ENCODE measurements around the gene DNAH17. TPM values are rescaled to one million over a fixed set of nuclear protein-coding genes. Genes with fewer than 3 reads are reported as not detected.

Gene DNAH17
- total and polyA plus RNA-seq, 2 experiments from 2014 or later = 0.64 TPM; not detected in 1

DNA sequence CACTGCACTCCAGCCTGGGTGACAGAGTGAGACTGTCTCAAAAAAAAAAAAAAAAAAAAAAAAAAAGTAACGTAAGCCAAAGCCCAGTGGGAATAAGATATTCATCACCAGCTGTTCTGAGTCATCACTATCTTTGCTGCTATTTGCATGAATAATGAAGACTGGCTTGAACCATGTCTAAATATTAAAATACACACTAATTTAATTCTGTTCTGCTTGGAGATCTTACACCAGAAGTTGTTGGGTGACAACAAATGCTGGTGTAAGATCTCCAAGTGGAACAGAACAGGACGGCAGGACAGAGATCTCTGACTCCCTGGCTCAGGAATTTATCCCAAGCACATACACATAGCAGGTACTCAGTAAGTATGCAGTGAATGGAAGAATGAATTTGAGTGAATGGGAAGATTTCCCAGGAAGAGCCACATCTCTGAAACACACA is 19.6 kb downstream of the DNAH17 start:
- no peak overlapping the region for H3K9ac ChIP-seq
- peak overlapping the region; percentile 18 for H3K4me2 ChIP-seq (ENCODE audit: unreplicated experiment)
- H3K27me3 ChIP-seq (replicated peaks; ENCODE audit: insufficient read depth) = peaks cover 3% of the 10 kb centered on the region
- DNase-seq = peak; percentile 92
- no peaks in the 10 kb centered on the region for H3K79me2 ChIP-seq (ENCODE audit: insufficient read depth)
- H3K27ac ChIP-seq = 0 out of 2 replicates have a peak overlapping the region, but pooled peaks have one; percentile 24
- in situ Hi-C loops (cut with MboI) = no loop called here
- peaks cover 10% of the 10 kb centered on the region for H3K4me1 ChIP-seq (ENCODE audit: insufficient read depth)
- no peak overlapping the region for H3K4me3 ChIP-seq
- 0% methylated on average over 2 of the region's 2 CpGs for WGBS, 2 experiments (ENCODE audit: low coverage in 1 of 2, low lambda C conversion rate in 2 of 2, missing lambda C conversion rate in 2 of 2)
- TF ChIP-seq EZH2 (IDR thresholded peaks at IDR 0.05; ENCODE audit: insufficient read depth, poor library complexity, severe bottlenecking) (no peak), EZH2phosphoT487 (IDR thresholded peaks at IDR 0.05; ENCODE audit: insufficient read depth, low read depth) (no peak)
- H3K9me3 ChIP-seq (ENCODE audit: low read depth) = no peaks in the 10 kb centered on the region
- no peaks in the 10 kb centered on the region for H4K20me1 ChIP-seq (ENCODE audit: insufficient read depth)
- H3K36me3 ChIP-seq (ENCODE audit: low read depth) = no peaks in the 10 kb centered on the region
- H3F3A ChIP-seq (ENCODE audit: insufficient read depth) = peaks cover 13% of the 10 kb centered on the region
- H3K9me2 ChIP-seq (ENCODE audit: insufficient read depth) = no peaks in the 10 kb centered on the region
- H2AFZ ChIP-seq = no peak overlapping the region

GRCh38 chr17:78556812-78557211 is 20.4 kb downstream of the DNAH17 start:
- H3K36me3 ChIP-seq (ENCODE audit: low read depth) = no peaks in the 10 kb centered on the region
- TF ChIP-seq EZH2 (IDR thresholded peaks at IDR 0.05; ENCODE audit: insufficient read depth, poor library complexity, severe bottlenecking) (no peak), EZH2phosphoT487 (IDR thresholded peaks at IDR 0.05; ENCODE audit: insufficient read depth, low read depth) (no peak)
- no peaks in the 10 kb centered on the region; the same call in 1 of the 2 replicates for H3K27me3 ChIP-seq (replicated peaks; ENCODE audit: insufficient read depth)
- H3K4me2 ChIP-seq (ENCODE audit: unreplicated experiment) = no peak overlapping the region
- H4K20me1 ChIP-seq (ENCODE audit: insufficient read depth) = no peaks in the 10 kb centered on the region
- in situ Hi-C loops (cut with MboI) = no loop called here
- no peaks in the 10 kb centered on the region for H3K9me3 ChIP-seq (ENCODE audit: low read depth)
- H3K4me3 ChIP-seq = no peak overlapping the region
- peaks cover 10% of the 10 kb centered on the region for H3K4me1 ChIP-seq (ENCODE audit: insufficient read depth)
- H3K27ac ChIP-seq = no peak overlapping the region
- H3F3A ChIP-seq (ENCODE audit: insufficient read depth) = peaks cover 13% of the 10 kb centered on the region
- no peaks in the 10 kb centered on the region for H3K79me2 ChIP-seq (ENCODE audit: insufficient read depth)
- WGBS, 2 experiments (ENCODE audit: low coverage in 1 of 2, low lambda C conversion rate in 2 of 2, missing lambda C conversion rate in 2 of 2) = 54 to 64% methylated on average over 11 of the region's 11 CpGs
- no peak overlapping the region for H3K9ac ChIP-seq
- no peak overlapping the region for H2AFZ ChIP-seq
- H3K9me2 ChIP-seq (ENCODE audit: insufficient read depth) = no peaks in the 10 kb centered on the region
- DNase-seq = no peak

GRCh38 chr17:78555746-78556401 is 21.3 kb downstream of the DNAH17 start:
- no peak overlapping the region for H3K9ac ChIP-seq
- DNase-seq = no peak
- in situ Hi-C loops (cut with MboI) = no loop called here

GRCh38 chr17:78550464-78550863 is 26.7 kb downstream of the DNAH17 start:
- no peaks in the 10 kb centered on the region for H3K9me3 ChIP-seq (ENCODE audit: low read depth)
- H3K9ac ChIP-seq = no peak overlapping the region
- no peaks in the 10 kb centered on the region for H4K20me1 ChIP-seq (ENCODE audit: insufficient read depth)
- DNase-seq = no peak
- H3K27ac ChIP-seq = no peak overlapping the region
- H3K36me3 ChIP-seq (ENCODE audit: low read depth) = no peaks in the 10 kb centered on the region
- H2AFZ ChIP-seq = no peak overlapping the region
- no peaks in the 10 kb centered on the region for H3K27me3 ChIP-seq (replicated peaks; ENCODE audit: insufficient read depth)
- H3K79me2 ChIP-seq (ENCODE audit: insufficient read depth) = no peaks in the 10 kb centered on the region
- 56 to 67% methylated on average over 6 of the region's 6 CpGs for WGBS, 2 experiments (ENCODE audit: low coverage in 1 of 2, low lambda C conversion rate in 2 of 2, missing lambda C conversion rate in 2 of 2)
- no peak overlapping the region for H3K4me2 ChIP-seq (ENCODE audit: unreplicated experiment)
- in situ Hi-C loops (cut with MboI) = no loop called here
- H3K4me1 ChIP-seq (ENCODE audit: insufficient read depth) = no peaks in the 10 kb centered on the region
- no peaks in the 10 kb centered on the region for H3F3A ChIP-seq (ENCODE audit: insufficient read depth)
- TF ChIP-seq EZH2phosphoT487 (IDR thresholded peaks at IDR 0.05; ENCODE audit: insufficient read depth, low read depth) (no peak), EZH2 (IDR thresholded peaks at IDR 0.05; ENCODE audit: insufficient read depth, poor library complexity, severe bottlenecking) (no peak)
- no peaks in the 10 kb centered on the region for H3K9me2 ChIP-seq (ENCODE audit: insufficient read depth)
- no peak overlapping the region for H3K4me3 ChIP-seq

More at GRCh38 chr17:78555746-78556401, 21.3 kb downstream of the DNAH17 start:
- Histone ChIP-seq H3K9me2 (ENCODE audit: insufficient read depth) (no peaks in the 10 kb centered on the region), H3K4me1 (ENCODE audit: insufficient read depth) (peaks cover 10% of the 10 kb centered on the region), H3K4me3 (no peak overlapping the region), H3K27me3 (replicated peaks; ENCODE audit: insufficient read depth) (no peaks in the 10 kb centered on the region; the same call in 1 of the 2 replicates), H3K79me2 (ENCODE audit: insufficient read depth) (no peaks in the 10 kb centered on the region), H3K36me3 (ENCODE audit: low read depth) (no peaks in the 10 kb centered on the region), H3K4me2 (ENCODE audit: unreplicated experiment) (no peak overlapping the region), H3K9me3 (ENCODE audit: low read depth) (no peaks in the 10 kb centered on the region), H4K20me1 (ENCODE audit: insufficient read depth) (no peaks in the 10 kb centered on the region), H2AFZ (no peak overlapping the region), H3F3A (ENCODE audit: insufficient read depth) (peaks cover 13% of the 10 kb centered on the region), H3K27ac (no peak overlapping the region)
- TF ChIP-seq EZH2 (IDR thresholded peaks at IDR 0.05; ENCODE audit: insufficient read depth, poor library complexity, severe bottlenecking) (no peak), EZH2phosphoT487 (IDR thresholded peaks at IDR 0.05; ENCODE audit: insufficient read depth, low read depth) (no peak)
- 91 to 93% methylated on average over 6 of the region's 6 CpGs for WGBS, 2 experiments (ENCODE audit: low coverage in 1 of 2, low lambda C conversion rate in 2 of 2, missing lambda C conversion rate in 2 of 2)
